GM23248 (cell line): ENCODE results near the gene ANKRD52. TPM values are rescaled to one million over a fixed set of nuclear protein-coding genes. Genes with fewer than 3 reads are reported as not detected.

Experiments
- DNase-seq: peaks from one replicate; pipeline ENCODE4 v3.0.0-alpha.2; 2015
- H2AFZ ChIP-seq: fragments of 200-600 bp; sonication (generic); 2 replicates; pipeline ENCODE4 v1.6.1; 2016; ENCODE audit warnings: antibody characterized with exemption
- H3F3A ChIP-seq: fragments of 200-600 bp; sonication (generic); 2 replicates; pipeline ENCODE4 v1.6.1; 2016; ENCODE audit warnings: mild to moderate bottlenecking, antibody characterized with exemption, mixed run types; ENCODE audit not compliant: insufficient read depth
- H3K27ac ChIP-seq: fragments of 200-600 bp; sonication (generic); 2 replicates; pipeline ENCODE4 v1.5.1; 2016; ENCODE audit warnings: mild to moderate bottlenecking
- H3K27me3 ChIP-seq: fragments of 200-600 bp; sonication (generic); replicated peaks from 2 replicates; pipeline ENCODE4 v1.6.1; 2016; ENCODE audit warnings: mild to moderate bottlenecking; ENCODE audit not compliant: insufficient read depth
- H3K36me3 ChIP-seq: fragments of 200-600 bp; sonication (generic); 2 replicates; pipeline ENCODE4 v1.6.1; 2016; ENCODE audit warnings: low read depth, mild to moderate bottlenecking
- H3K4me1 ChIP-seq: fragments of 200-600 bp; sonication (generic); 2 replicates; pipeline ENCODE4 v1.6.1; 2016; ENCODE audit warnings: mild to moderate bottlenecking; ENCODE audit not compliant: insufficient read depth
- H3K4me2 ChIP-seq: fragments of 200-600 bp; sonication (generic); one replicate; pipeline ENCODE4 v1.6.1; 2016; ENCODE audit warnings: mild to moderate bottlenecking; ENCODE audit not compliant: unreplicated experiment
- H3K4me3 ChIP-seq: fragments of 200-600 bp; sonication (generic); 2 replicates; pipeline ENCODE4 v1.5.1; 2016; ENCODE audit warnings: mild to moderate bottlenecking
- H3K79me2 ChIP-seq: fragments of 200-600 bp; sonication (generic); 2 replicates; pipeline ENCODE4 v1.6.1; 2016; ENCODE audit warnings: mild to moderate bottlenecking; ENCODE audit not compliant: insufficient read depth
- H3K9ac ChIP-seq: fragments of 200-600 bp; sonication (generic); 2 replicates; pipeline ENCODE4 v1.6.1; 2016; ENCODE audit warnings: mild to moderate bottlenecking
- H3K9me2 ChIP-seq: fragments of 200-600 bp; sonication (generic); 2 replicates; pipeline ENCODE4 v1.6.1; 2016; ENCODE audit warnings: mixed run types, mild to moderate bottlenecking, moderate library complexity; ENCODE audit not compliant: insufficient read depth
- H3K9me3 ChIP-seq: fragments of 200-600 bp; sonication (generic); one replicate; pipeline ENCODE4 v1.6.1; 2017; ENCODE audit warnings: low read depth
- H4K20me1 ChIP-seq: fragments of 200-600 bp; sonication (generic); 2 replicates; pipeline ENCODE4 v1.6.0; 2016; ENCODE audit not compliant: insufficient read depth
- EZH2 ChIP-seq: fragments of 200-600 bp; sonication (generic); IDR thresholded peaks from 2 replicates; pipeline ENCODE4 v1.6.1; 2018; ENCODE audit warnings: antibody characterized with exemption, mild to moderate bottlenecking; ENCODE audit not compliant: insufficient read depth, poor library complexity, severe bottlenecking
- EZH2phosphoT487 ChIP-seq: fragments of 200-600 bp; sonication (generic); IDR thresholded peaks from 2 replicates; pipeline ENCODE4 v1.6.1; 2018; ENCODE audit warnings: antibody characterized with exemption, moderate library complexity, mild to moderate bottlenecking, low read depth; ENCODE audit not compliant: insufficient read depth
- WGBS, 2 experiments: methylation state at CpG; one replicate each; pipeline ENCODE4 v1.1.6; 2015 to 2017; ENCODE audit warnings: low lambda C conversion rate in 2 of 2, low coverage in 1 of 2; ENCODE audit errors: missing lambda C conversion rate in 2 of 2; 5-methylcytosine and 5-hydroxymethylcytosine counted together
- in situ Hi-C: fragments of 300-500 bp; cut with MboI; formaldehyde crosslinking; loops from 2 replicates; pipeline ENCODE4 v1.15.0; 2020
- polyA plus RNA-seq: library from polyadenylated mRNA; unstranded; fragments of >200 nt; fragmentation: Nextera tagmentation; extraction: Ambion mirVana; gene quantifications from 2 replicates; pipeline ENCODE4 v1.2.1, GENCODE V29; 2016
- total RNA-seq: library from RNA; depleted of rRNA; stranded (reverse); fragments of >200 nt; shearing (Covaris generic); gene quantifications from 2 replicates; pipeline ENCODE4 v1.2.3, GENCODE V29; 2014; rRNA removed

The ANKRD52 gene
- total and polyA plus RNA-seq, 2 experiments from 2014 or later: 24.5 to 61.7 TPM

- peaks cover 51% of the 10 kb centered on the region for H3K79me2 ChIP-seq
- no peak overlapping the region for H3K27ac ChIP-seq
- H3F3A ChIP-seq: peaks cover 3% of the 10 kb centered on the region; the same call in 1 of the 2 replicates
- DNase-seq: peak; percentile 44
- H3K4me1 ChIP-seq: peaks cover 11% of the 10 kb centered on the region; the same call in 1 of the 2 replicates
- H2AFZ ChIP-seq: peak overlapping the region; percentile 74
- in situ Hi-C loops: no loop called here
- TF ChIP-seq EZH2 (no peak), EZH2phosphoT487 (no peak)
- H3K4me3 ChIP-seq: peak overlapping the region; percentile 100
- H4K20me1 ChIP-seq: no peaks in the 10 kb centered on the region
- no peaks in the 10 kb centered on the region for H3K9me3 ChIP-seq
- H3K4me2 ChIP-seq: peak overlapping the region; percentile 94
- H3K9me2 ChIP-seq: no peaks in the 10 kb centered on the region
- peak overlapping the region; percentile 77 for H3K9ac ChIP-seq
- H3K36me3 ChIP-seq: peaks cover 25% of the 10 kb centered on the region
- no peaks in the 10 kb centered on the region for H3K27me3 ChIP-seq
- 3 to 4% methylated on average over 10 of the region's 10 CpGs for WGBS, 2 experiments
These were observed 69.9 kb downstream of the ANKRD52 start for GRCh38 chr12:56188131-56188777.

Other genes starting within 250 kb of the ANKRD52 start
- gene IKZF4, start 237.3 kb downstream of the ANKRD52 start, total RNA-seq: 1.4 and 1.5 TPM in 2 replicates
- 0.99 and 1.1 TPM in 2 replicates for gene IKZF4, start 237.3 kb downstream of the ANKRD52 start, polyA plus RNA-seq
- gene RPS26, start 216.5 kb downstream of the ANKRD52 start, total RNA-seq: 332 and 1,155 TPM in 2 replicates
- gene RPS26, start 216.5 kb downstream of the ANKRD52 start, polyA plus RNA-seq: 271 and 274 TPM in 2 replicates
- 3.3 and 3.5 TPM in 2 replicates for gene ERBB3, start 178.2 kb downstream of the ANKRD52 start, total RNA-seq
- gene ERBB3, start 178.2 kb downstream of the ANKRD52 start, polyA plus RNA-seq: 1.9 and 2.1 TPM in 2 replicates
- gene PA2G4, start 153.8 kb downstream of the ANKRD52 start, total RNA-seq: 115 and 120 TPM in 2 replicates
- 152 and 157 TPM in 2 replicates for gene PA2G4, start 153.8 kb downstream of the ANKRD52 start, polyA plus RNA-seq
- gene RPL41, start 141.8 kb downstream of the ANKRD52 start, total RNA-seq: 1,463 and 1,892 TPM in 2 replicates
- gene RPL41, start 141.8 kb downstream of the ANKRD52 start, polyA plus RNA-seq: 2,480 and 2,545 TPM in 2 replicates
- gene ZC3H10, start 140.1 kb downstream of the ANKRD52 start, total RNA-seq: 1.9 and 2.7 TPM in 2 replicates
- gene ZC3H10, start 140.1 kb downstream of the ANKRD52 start, polyA plus RNA-seq: 3.0 and 3.3 TPM in 2 replicates
- gene ESYT1, start 130.1 kb downstream of the ANKRD52 start, total RNA-seq: 164 and 216 TPM in 2 replicates
- 108 and 115 TPM in 2 replicates for gene ESYT1, start 130.1 kb downstream of the ANKRD52 start, polyA plus RNA-seq
- gene MYL6B, start 105.8 kb downstream of the ANKRD52 start, total RNA-seq: 23.5 and 53.2 TPM in 2 replicates
- gene MYL6B, start 105.8 kb downstream of the ANKRD52 start, polyA plus RNA-seq: 67.8 and 72.8 TPM in 2 replicates
- gene MYL6, start 100.0 kb downstream of the ANKRD52 start, total RNA-seq: 2,633 and 2,662 TPM in 2 replicates
- gene MYL6, start 100.0 kb downstream of the ANKRD52 start, polyA plus RNA-seq: 3,948 and 3,969 TPM in 2 replicates
- gene SMARCC2, start 68.9 kb downstream of the ANKRD52 start, total RNA-seq: 23.4 and 34.0 TPM in 2 replicates
- gene SMARCC2, start 68.9 kb downstream of the ANKRD52 start, polyA plus RNA-seq: 64.3 and 66.9 TPM in 2 replicates
- 120 and 125 TPM in 2 replicates for gene RNF41, start 36.5 kb downstream of the ANKRD52 start, total RNA-seq
- 37.6 and 39.4 TPM in 2 replicates for gene RNF41, start 36.5 kb downstream of the ANKRD52 start, polyA plus RNA-seq
- 29.9 and 42.1 TPM in 2 replicates for gene NABP2, start 34.0 kb downstream of the ANKRD52 start, total RNA-seq
- 40.1 and 40.4 TPM in 2 replicates for gene NABP2, start 34.0 kb downstream of the ANKRD52 start, polyA plus RNA-seq
- not detected in 2 replicates for gene SLC39A5, start 28.3 kb downstream of the ANKRD52 start, total RNA-seq
- gene SLC39A5, start 28.3 kb downstream of the ANKRD52 start, polyA plus RNA-seq: not detected in 2 replicates
- gene COQ10A, start 8.6 kb upstream of the ANKRD52 start, total RNA-seq: 8.2 and 10.3 TPM in 2 replicates
- gene COQ10A, start 8.6 kb upstream of the ANKRD52 start, polyA plus RNA-seq: 9.6 and 9.8 TPM in 2 replicates
- 67.2 and 74.7 TPM in 2 replicates for gene CS, start 41.9 kb upstream of the ANKRD52 start, total RNA-seq
- 76.2 and 77.8 TPM in 2 replicates for gene CS, start 41.9 kb upstream of the ANKRD52 start, polyA plus RNA-seq
- 89.9 and 97.5 TPM in 2 replicates for gene CNPY2, start 57.6 kb upstream of the ANKRD52 start, total RNA-seq
- gene CNPY2, start 57.6 kb upstream of the ANKRD52 start, polyA plus RNA-seq: 248 and 253 TPM in 2 replicates
- 20.2 and 22.1 TPM in 2 replicates for gene PAN2, start 75.6 kb upstream of the ANKRD52 start, total RNA-seq
- 7.2 and 9.1 TPM in 2 replicates for gene PAN2, start 75.6 kb upstream of the ANKRD52 start, polyA plus RNA-seq
- gene IL23A, start 80.5 kb upstream of the ANKRD52 start, total RNA-seq: not detected in 2 replicates
- gene IL23A, start 80.5 kb upstream of the ANKRD52 start, polyA plus RNA-seq: 0.19 and 0.31 TPM in 2 replicates
- gene STAT2, start 101.7 kb upstream of the ANKRD52 start, total RNA-seq: 208 and 220 TPM in 2 replicates
- 104 and 109 TPM in 2 replicates for gene STAT2, start 101.7 kb upstream of the ANKRD52 start, polyA plus RNA-seq
- not detected in 2 replicates for gene APOF, start 104.5 kb upstream of the ANKRD52 start, total RNA-seq
- not detected in 2 replicates for gene APOF, start 104.5 kb upstream of the ANKRD52 start, polyA plus RNA-seq
- gene TIMELESS, start 191.0 kb upstream of the ANKRD52 start, total RNA-seq: 4.2 and 4.5 TPM in 2 replicates
- gene TIMELESS, start 191.0 kb upstream of the ANKRD52 start, polyA plus RNA-seq: 6.8 and 7.9 TPM in 2 replicates
- gene MIP, start 196.3 kb upstream of the ANKRD52 start, total RNA-seq: not detected in 2 replicates
- gene MIP, start 196.3 kb upstream of the ANKRD52 start, polyA plus RNA-seq: not detected in 2 replicates
- gene SPRYD4, start 210.2 kb upstream of the ANKRD52 start, total RNA-seq: 1.8 TPM in 2 replicates
- gene SPRYD4, start 210.2 kb upstream of the ANKRD52 start, polyA plus RNA-seq: 1.6 TPM in 2 replicates
- gene GLS2, start 229.8 kb upstream of the ANKRD52 start, total RNA-seq: not detected in 2 replicates
- 0.20 TPM in 1 of 2 replicates, not detected in the other for gene GLS2, start 229.8 kb upstream of the ANKRD52 start, polyA plus RNA-seq